Astrocyte of the hippocampus (primary cell): ENCODE data around the gene RIPOR3.
"Not testable (repeated sequence)": the region's sequence is repeated elsewhere in the genome, so short reads cannot be mapped to it uniquely, and the experiment has no call there.

Experiments used
- DNase-seq: peaks from one replicate; pipeline ENCODE4 v3.0.0; 2011; ENCODE audit warnings: low read depth, low spot score

RIPOR3 gene

GRCh38 chr20:50575865-50576720 lies 115.2 kb downstream of the RIPOR3 start:
- peak; percentile 80 for DNase-seq

DNA sequence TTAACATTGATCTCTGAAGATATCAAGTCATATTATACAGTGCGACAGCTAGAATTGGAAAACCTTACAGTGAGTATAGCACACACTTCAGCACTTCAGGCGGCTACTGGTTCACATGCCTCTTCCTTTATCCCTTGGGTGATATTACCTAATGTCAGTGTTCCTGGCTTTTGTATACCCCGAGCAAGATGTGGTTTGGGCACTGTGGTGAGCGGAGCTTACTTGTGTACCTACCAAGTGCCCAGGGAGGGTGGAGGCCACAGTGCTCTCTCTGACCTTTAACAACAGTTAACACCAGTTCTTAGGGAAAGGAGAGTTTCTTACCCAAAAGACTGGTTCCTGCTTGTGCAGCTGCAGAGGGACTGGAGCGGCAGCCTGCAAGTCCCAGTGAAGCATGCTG lies 116.8 kb downstream of the RIPOR3 start:
- no peak for DNase-seq

- DNase-seq: no peak
These were observed 117.2 kb downstream of the RIPOR3 start for GRCh38 chr20:50574108-50574507.

- DNase-seq: peak; percentile 89
These were observed 118.2 kb downstream of the RIPOR3 start for GRCh38 chr20:50572938-50573777.

- DNase-seq: no peak
These were observed 119.9 kb downstream of the RIPOR3 start for GRCh38 chr20:50571466-50571865.

DNA sequence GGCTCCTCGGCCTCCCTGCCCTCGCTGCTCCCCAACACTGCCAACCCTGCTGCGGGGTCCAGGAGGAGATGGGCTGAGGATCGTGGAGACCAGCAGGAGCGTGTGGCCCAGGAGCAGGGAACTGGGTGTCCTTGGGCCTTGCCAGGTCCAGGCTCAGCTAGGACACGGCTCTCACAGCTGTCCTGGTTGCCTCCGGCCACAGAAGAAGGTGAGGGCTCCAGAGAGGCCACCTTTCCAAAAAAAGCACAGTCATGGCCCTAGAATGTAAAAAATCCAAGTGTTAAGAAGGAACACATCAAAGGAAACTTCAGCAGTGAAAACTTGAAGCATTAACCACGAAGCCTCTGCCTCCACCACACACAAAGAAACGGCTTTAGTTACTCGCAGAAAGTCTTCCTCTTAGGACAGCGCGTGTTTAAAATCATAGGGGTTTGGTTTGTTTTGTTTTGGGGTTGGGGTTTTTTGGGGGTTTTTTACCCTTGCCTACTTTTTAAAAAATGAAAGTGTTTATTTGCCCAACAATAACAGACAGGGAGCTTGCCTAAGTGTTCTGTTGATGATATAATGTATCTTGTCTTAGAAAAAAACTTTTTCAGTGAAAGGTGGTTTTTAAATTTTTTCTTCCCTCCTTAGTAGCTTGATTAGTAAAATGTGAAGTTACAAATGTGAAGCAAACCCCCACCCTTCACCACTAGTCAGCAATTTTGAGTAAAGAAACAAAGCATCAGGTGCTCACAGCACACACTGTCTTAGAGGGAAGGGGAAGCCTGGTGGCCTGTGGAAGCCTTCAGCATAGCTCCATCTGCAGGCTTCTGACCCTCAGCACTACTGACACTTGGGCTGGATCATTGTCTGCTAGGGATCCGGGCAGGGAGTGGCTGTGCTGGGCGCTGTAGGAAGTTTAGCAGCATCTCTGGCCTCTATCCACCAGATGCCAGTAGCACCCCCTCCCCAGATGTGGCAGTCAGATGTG lies 121.2 kb downstream of the RIPOR3 start:
- DNase-seq: peak; percentile 61

DNA sequence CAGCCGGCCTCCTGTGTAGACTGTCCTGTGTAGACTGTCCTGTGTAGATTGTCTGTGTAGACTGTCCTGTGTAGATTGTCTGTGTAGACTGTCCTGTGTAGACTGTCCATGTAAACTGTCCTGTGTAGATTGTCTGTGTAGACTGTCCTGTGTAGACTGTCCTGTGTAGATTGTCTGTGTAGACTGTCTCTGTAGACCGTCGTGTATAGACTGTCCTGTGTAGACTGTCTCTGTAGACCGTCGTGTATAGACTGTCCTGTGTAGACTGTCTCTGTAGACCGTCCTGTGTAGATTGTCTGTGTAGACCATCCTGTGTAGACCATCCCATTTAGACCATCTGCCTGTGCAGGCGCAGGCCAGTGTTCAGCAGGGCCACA lies 121.9 kb downstream of the RIPOR3 start:
- not testable (repeated sequence) for DNase-seq

- DNase-seq: no peak
These were observed 122.8 kb downstream of the RIPOR3 start for GRCh38 chr20:50568549-50568942.

GRCh38 chr20:50567860-50568548 lies 123.3 kb downstream of the RIPOR3 start:
- no peak for DNase-seq

GRCh38 chr20:50565871-50566270 lies 125.5 kb downstream of the RIPOR3 start:
- no peak for DNase-seq

- DNase-seq: no peak
These were observed 126.0 kb downstream of the RIPOR3 start for GRCh38 chr20:50565383-50565782.

DNA sequence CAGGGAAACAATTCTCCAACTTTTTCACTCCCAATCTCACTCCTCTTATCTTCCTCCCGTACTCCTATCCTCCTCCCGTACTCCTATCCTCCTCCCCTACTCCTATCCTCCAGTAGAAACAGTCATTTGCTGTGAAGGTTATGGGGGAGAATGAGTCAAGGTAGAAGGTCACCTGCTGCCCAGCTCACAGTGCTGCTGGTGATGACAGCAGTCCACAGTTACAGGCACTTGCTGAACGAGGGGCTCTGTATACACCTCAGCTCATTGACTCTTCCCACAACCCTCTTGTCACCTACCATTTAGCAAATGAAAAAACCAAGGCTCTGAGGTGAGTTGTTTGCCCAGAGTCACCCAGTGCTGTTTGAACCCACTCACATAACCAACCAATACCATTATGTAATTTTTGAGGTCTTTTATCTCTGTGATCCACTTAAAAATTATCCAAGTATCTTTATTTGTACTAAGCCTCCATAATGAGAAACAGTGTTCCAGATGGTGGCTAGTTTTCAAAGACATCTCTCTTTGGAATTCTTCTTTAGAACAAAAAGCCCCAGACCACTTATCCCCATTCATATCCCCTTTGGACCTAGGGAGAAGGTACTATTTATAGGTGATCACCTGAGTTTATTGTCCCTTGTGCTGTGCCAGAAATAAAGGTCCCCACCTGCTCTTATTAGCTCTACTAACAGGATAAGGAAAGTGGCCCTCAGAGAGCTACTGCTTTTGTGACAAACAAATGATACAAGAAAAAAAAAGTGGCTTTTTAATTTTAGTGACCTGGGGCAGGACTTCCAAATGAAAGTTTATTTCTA lies 128.0 kb downstream of the RIPOR3 start:
- DNase-seq: no peak

GRCh38 chr20:50562262-50562701 lies 129.1 kb downstream of the RIPOR3 start:
- no peak for DNase-seq

DNA sequence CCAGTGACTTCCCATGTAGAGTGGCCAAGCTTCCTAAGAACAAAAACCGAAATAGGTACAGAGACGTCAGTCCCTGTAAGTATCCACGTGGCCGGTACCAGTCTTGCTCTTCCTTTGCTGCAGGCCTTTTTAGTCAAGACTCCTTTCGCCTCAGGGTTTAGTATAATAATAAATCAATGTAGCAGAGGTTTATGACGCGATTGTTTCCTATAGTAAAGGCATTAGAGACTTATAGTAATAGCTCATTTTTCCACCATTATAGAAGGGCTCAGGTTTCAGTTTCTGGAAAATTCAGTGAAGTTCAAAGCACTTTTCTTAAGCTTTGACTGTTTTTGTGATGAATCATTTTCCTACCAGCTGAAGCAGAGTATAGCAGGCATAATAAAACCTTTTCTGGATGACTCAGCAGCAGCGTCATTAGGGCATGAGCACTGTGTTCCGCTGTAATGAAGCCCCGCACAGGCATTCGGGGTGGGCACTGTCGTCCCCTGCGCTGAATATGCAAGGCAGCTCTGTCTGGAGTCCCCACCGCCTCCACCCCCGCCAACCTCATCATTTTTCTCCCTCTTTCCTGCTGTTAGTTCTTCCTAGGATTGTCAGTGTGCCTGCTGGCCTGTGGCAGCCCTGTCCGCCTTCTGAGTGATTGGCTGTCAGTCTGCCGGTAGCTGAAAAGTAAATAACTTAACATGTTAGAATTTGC lies 129.8 kb downstream of the RIPOR3 start:
- DNase-seq: peak; percentile 97

- no peak for DNase-seq
These were observed 130.5 kb downstream of the RIPOR3 start for GRCh38 chr20:50560867-50561266.

DNA sequence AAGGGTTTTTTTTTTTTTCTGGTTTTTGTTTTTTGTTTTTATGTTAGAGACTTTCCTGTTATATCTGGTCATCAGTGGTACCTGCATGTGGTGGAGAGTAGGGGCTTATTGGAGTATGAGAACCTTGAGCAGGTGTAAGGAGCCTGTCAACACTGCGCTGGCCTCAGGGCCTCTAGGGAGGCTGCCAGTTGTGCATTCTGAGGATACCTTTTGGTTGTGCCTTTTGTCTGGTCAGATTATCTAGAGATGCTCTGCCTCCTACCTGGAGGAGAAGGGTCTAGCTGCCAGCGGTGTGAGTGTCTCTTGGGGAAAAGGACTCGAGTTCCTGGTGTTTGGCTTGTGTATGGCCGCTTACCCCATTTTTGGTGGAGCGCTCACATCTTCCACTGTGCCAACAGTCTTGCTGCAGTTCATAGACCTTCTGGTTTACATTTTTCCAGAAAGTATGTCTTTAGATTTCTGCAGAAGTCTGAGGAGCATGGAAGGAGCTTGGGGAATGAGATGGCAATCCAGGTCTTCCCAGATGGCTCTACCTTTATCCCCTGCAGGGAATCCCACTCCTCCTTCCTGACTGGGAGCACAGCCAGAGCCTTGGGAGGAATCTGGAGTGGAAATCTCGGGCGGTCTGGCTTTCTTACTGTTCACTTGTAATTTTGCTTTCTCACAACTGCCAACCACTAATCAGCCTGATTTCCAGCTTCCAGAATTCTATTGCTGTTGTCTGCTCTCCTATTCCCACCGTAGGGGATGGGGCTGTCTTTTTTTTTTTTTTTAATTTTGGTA lies 131.3 kb downstream of the RIPOR3 start:
- DNase-seq: peak; percentile 54

- DNase-seq: no peak
These were observed 132.2 kb downstream of the RIPOR3 start for GRCh38 chr20:50559149-50559548.

GRCh38 chr20:50558483-50558925 lies 132.8 kb downstream of the RIPOR3 start:
- DNase-seq: peak; percentile 50
